Erythroblast (primary cell): ENCODE measurements around the gene CFAP410.
A peak's percentile ranks its signal among the peaks of the same experiment; 100 is the strongest.
"Not testable (repeated sequence)": the region's sequence is repeated elsewhere in the genome, so short reads cannot be mapped to it uniquely, and the experiment has no call there.

Source experiments
- DNase-seq, 2 experiments: peaks; one replicate each; lab custom pipeline; 2025; lab: John Stamatoyannopoulos, UW
- GATA1 ChIP-seq: IDR thresholded peaks from 2 replicates; pipeline ENCODE4 v1.6.1; 2011; ENCODE audit warnings: low read depth, mild to moderate bottlenecking, control low read depth, low read length, moderate library complexity
- POLR2A ChIP-seq: IDR thresholded peaks from 2 replicates; pipeline ENCODE4 v1.6.1; 2011; ENCODE audit warnings: mild to moderate bottlenecking, low read length

The CFAP410 gene

DNA sequence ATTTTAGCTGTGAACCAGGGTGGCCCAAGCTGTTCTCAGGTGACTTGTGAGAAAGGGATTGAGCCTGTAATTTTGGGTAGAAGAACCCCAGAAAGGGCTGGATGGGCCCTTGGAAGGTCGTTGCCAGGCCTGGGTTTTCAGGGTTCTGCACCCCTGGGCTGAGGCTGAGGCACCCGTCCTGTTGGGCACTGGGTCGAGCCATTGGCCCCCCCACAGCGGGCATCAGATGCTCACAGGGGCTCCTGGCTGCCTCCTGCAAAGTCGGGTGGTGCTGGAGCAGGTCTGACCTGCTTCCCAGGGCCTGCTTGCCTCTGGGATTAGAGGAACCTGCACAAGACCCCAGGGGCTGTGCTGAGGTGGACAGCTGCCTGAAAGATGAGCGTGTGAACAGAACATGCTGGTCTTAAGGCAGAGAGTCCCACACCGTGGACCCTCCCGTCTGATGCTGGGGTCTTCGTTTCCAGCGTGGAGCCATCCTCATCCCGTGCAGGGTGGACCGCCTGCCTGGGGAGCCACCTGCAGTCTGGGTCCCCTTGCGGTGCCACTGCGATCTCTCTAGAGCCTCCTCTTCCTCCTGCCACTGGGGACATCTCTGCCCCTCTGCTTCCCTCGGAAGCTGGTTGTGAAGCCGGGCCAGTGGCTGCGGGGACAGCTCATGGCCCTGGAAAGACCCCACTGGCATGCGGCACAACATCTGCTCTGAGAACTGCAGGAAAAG is 12.5 kb upstream of the CFAP410 start:
- TF ChIP-seq POLR2A = no peak
- TF ChIP-seq GATA1 = no peak
- DNase-seq = no peak

DNA sequence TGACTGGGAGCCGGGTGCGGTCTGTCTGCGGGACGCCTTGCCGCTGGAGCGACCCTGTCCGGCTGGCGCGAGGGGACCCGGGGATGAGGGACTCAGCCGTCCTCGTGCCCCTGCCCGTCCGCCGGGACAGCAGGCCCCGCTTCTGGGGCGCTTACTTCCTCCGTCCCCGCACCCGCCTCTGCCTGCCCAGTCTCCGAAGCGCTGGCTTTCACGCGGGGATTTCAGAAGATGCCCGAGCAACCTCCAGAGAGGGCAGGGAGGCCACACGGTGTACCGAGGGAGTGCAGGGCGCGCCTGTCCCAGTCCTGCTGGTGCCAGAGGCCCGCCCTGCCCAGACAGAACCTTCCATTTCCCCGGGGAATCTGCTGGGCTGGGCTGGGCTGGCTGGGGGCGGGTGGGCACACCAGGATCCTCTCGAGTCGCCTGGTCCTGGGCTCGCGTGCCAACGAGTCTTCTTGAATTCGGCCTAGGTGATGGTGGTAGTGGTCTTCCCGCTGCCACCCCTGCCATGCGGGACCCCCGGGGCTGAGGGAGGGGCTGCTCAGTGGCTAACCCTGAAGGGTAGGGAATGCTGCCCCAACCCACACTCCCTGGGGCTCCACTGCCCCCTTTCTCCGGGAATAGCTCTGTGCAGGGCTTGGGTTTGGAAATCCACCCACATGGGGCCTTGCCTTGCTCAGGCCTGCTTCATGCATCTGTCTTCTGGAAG is 11.7 kb upstream of the CFAP410 start:
- TF ChIP-seq GATA1 = no peak
- TF ChIP-seq POLR2A = no peak
- no peak for DNase-seq

DNA sequence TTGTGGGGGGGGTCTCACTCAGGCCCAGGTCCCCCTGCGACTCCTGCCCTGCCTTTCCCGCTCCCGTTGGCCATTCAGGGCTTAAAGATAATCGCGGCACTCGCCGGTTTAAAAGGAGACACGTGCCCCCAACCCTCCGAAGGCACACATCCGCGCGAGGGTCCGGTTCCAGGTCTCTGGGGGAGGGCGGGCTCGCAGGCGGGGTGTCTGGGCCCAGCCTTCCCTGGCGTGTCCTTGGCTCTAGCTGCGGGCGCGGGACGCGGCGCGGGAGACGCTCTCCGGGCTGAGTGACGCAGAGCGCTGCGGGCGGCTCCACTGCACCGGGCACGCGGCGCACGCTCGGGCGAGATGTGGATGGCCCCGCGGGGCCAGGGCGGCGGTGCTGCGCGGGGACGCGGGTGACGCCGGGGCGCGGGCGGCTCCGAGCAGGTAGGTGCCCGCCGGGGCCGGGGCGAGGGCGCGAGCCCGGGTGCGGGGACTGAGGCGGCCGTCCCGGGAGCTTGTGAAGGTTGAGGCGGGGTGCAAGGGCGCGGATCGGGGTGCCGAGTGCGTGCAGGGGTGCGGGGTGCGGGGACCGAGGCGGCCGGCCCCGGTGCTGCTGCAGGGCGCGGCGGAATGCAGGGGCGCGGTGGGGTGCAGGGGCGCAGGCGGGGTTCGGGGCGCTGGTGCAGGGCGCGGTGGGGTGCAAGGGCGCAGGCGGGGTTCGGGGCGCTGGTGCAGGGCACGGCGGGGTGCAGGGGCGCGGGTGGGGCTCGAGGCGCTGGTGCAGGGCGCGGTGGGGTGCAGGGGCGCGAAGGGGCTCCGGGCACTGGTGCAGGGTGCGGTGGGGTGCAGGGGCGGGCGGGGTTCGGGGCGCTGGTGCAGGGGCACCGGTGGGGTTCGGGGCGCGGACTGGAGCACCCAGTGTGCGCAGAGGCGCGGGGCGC is 10.9 kb upstream of the CFAP410 start:
- TF ChIP-seq POLR2A (no peak), GATA1 (no peak)
- no peak for DNase-seq

DNA sequence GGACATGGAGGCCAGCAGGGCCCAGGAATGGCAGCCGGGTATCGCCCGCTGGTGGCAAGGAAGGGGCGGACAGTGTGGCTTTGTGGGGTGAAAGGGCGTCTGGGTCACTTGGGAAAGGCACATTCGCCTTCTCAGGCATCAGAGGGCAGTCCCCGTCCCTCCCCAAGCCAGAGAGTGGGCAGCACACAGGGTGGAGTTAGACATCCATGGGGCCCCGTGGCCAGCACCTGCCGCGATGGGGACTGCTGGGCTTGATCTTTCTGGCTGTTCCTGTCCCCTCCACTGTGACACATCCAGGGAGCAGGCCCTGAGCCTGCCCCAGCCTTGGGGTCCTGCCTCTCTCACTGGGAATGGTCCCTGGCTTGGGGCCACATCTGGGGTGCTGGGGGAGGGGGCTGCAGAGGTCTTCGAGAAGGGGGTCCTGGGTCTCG is 10.2 kb upstream of the CFAP410 start:
- TF ChIP-seq POLR2A = no peak
- TF ChIP-seq GATA1 = no peak
- DNase-seq = no peak

DNA sequence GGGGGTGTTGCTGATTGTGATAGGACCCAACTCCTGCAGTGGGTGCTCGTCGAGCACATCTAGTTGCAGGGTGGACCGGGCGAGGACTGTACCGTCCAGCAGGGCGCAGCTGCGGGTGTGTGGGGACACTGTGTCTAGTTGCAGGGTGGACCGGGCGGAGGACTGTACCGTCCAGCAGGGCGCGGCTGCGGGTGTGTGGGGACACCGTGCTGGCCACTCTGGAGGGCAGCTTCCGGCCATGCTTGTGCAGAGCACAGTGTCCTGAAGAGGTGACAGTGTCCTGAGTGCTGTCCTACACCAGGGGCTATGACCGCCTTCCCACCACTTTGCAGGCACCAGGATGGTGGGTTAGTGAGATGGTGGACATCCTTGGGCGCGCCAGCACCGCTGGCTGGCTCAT is 9.7 kb upstream of the CFAP410 start:
- no peak for TF ChIP-seq POLR2A
- TF ChIP-seq GATA1 = no peak
- DNase-seq = no peak

DNA sequence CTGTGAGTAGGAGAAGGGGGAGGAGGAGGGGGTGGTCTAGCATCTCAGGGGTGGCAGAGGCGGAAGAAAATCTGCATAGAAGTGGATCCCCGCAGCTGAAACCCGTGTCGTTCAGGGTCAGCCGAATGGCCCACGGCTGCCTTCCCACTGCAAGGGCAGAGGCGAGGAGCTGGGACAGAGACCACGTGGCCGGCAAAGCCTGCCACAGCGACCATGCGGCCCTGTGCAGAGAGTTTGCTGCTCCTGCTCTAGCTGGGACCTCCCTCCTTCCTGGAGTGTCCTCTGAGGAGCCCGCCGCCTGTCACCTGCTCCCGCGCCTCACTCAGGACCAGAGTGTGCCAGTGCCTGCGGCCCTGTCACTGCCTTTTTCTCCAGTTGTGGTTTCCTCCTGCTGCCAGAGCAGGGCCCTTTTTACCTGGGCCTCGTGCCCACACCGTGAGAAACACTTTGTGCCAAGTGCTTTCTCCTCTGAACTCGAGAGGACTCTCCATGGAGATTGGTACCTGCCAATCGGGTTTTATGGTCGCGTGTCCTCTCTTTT is 8.8 kb upstream of the CFAP410 start:
- DNase-seq = no peak
- no peak for TF ChIP-seq GATA1
- TF ChIP-seq POLR2A = no peak

DNA sequence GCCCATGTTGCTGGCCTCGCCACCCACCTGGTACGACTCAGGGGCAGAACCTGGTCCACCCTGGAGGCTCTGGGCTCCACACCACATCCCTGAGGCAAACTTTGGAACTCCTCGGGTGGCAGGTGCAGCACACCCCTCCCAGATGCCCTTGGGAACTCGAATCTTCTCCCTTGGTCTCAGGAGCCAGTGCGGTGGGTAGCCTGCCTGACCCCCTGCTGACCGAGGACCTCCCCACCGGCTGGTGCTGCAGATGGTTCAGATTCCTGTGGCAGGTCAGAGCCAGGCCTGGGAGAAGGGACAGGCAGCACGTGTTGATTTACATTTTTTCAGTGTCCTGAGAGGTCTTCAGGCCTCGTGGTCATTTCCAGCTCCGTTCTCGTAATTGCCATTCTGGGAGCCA is 6.3 kb upstream of the CFAP410 start:
- DNase-seq = no peak
- TF ChIP-seq POLR2A = no peak
- no peak for TF ChIP-seq GATA1

DNA sequence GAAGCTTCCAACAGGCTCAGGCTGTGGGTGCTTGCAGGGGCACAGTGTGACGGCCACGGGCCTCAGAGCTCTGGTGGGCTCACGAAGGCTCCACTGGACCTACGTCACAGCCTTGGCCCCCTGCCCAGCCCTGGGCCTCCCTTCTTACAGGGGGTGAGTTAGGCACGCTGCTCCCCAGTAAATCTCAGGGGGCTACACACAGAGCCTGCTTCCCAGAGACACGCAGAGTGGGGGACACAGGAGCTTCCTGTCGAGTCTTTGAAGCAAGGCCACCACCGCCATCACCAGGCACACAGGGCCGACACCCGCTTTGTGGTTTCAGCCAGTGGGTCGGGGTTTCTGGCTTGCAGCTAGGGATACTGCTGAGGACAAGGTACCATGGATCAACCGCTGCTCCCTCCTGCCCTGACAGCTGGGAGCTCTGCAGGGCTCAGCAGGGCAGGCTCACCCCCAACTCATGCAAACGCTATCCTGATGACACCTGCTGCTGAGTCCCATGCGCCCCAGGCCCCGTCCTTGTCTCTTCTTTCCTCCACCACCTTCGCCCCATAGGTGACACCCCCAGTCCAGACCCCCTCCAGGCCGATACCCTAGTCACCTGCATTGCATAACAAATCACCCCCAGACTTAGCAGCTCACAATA is 5.5 kb upstream of the CFAP410 start:
- TF ChIP-seq POLR2A = no peak
- TF ChIP-seq GATA1 = no peak
- no peak for DNase-seq

DNA sequence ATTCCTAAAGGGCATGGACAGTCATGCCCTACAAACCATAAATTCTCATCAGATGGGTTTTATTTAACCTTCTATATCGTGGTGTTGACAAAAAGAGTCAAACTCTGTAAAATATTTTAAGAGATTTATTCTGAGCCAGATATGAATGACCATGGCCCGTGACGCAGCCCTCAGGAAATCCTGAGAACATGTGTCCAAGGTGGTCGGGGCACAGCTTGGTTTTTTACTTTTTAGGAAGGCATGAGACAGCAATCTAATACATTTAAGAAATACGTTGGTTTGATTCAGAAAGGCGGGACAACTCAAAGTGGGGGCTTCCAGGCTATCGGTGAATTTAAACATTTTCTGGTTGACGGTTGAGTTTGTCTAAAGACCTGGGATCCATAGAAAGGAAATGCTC is 3.8 kb upstream of the CFAP410 start:
- not testable (repeated sequence) for DNase-seq

DNA sequence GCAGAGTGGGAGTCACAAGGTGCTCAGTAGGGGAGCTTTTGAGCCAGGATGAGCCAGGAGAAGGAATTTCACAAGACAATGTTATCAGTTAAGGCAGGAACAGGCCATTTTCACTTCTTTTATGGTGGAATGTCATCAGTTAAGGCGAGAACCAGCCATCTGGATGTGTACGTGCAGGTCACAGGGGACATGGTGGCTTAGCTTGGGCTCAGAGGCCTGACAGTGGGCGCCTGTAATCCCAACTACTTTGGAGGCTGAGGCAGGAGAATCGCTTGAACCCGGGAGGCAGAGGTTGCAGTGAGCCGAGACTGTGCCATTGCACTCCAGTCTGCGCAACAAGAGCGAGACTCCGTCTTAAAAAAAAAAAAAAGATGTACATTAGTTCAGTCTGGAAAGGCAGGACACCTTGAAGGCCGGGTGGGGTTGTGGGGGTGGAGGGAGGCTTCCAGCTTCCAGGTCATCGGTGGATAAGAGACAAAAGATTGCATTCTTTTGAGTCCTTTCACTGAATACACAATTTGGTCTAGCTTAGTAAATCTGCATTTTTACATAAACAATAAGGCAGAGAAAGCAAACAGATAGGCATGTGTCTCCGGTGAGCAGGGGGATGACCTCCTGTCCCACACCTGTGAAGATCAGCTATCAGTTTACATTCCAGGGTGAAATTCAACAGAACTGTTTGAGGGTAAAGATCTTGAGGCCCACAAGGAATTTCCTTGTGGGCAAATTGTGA is 2.7 kb upstream of the CFAP410 start:
- DNase-seq = not testable (repeated sequence)

DNA sequence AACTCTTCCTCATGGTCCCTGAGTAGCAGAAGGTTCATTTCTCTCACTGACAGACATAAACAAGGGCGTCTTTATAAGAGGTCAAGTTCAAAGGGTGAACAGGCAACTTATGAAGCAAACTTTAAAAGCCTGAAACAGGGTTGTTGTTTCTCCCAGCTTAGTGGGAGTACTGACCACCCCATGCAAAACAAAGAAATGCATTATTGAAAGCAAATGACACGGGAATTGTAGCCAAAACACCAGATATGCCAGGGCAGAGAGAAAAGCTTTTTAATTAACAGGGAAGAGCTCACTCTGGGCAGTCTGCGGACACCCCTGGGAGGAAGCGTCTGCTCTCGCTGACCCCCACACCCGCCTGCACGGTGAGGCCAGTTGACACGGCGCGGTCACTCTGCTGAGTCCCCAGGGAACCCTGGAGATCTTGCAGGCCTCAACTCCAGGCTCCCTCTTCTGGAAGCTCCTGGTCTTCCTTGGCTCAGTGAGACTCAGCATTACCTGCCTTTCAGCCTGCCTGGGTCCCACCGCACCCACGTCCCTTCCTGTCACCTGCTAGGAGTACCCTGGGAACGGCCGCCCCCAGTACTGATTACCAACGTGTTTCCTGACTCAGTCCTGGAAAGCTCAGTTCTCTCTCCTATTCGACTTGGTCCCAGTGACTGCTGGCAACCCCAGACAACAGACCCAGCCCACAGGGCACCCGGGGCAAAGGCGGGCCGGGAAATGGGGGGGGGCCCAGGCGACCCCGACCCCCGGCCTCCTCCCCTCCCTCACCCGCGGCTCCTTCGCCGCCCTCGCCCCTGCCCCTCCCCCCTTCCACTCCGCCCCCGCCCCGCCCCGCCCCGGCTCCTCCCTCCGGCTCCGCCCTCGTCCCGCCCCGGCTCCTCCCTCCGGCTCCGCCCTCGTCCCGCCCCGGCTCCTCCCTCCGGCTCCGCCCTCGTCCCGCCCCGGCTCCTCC is 972 bp downstream of the CFAP410 start:
- no peak for TF ChIP-seq GATA1
- no peak for TF ChIP-seq POLR2A
- DNase-seq = peak; percentile 56 to 69

DNA sequence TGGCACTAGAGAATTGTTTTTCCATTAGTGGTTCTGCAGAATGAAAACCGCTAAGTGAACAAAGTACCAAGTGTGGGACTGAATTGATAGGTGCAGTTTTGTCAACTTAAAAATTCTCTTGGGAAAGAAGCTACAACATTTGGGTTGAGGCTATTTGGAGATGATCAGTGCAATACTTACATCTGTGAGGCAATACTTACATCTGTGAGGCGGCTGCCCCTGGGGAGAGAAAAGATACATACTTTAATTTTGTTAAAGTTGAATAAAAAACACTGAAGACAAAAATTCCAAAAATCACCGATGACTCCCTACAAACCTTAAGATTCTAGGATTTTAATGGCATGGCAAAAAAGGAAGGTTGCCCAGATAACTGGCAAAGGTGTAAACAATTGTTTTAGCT is 1.7 kb downstream of the CFAP410 start:
- DNase-seq = peak in 1 of 2 experiments; percentile 37
- TF ChIP-seq POLR2A (no peak), GATA1 (no peak)
